ENCODE data around the gene DAPK2. TPM values are rescaled to one million over a fixed set of nuclear protein-coding genes. Genes with fewer than 3 reads are reported as not detected.

Gene DAPK2
- total and polyA plus RNA-seq, 2 of the 13 experiments (the other 11 are each of a cell fraction or from before 2014, with no cell fraction given), result 0.33 to 0.63 TPM

DNA sequence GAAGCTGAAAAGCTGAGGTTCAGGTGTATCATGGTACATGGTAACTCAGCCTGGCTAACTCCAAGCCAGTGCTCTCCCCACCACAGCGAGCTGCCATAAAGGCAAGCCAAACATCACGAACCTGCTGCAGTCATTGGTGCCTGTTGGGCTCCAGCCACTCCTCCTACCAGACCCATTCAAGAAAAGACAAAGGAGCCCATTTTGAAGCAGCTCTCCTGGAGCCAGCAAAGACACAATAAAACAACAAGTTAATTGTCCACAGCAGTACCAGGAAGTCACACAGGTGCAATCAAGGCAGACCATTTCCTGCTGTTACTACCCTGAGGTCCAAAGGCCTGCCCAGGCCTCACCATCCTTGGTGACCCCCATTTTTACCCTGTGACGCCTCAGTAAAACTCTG is 77.6 kb downstream of the DAPK2 start:
- in situ Hi-C loops (cut with HindIII; ENCODE audit: extremely low pct_ligation_motif_present, low pct_unique_long_range_greater_than_20kb), result no loop called here
- TF ChIP-seq, protein P1, sequence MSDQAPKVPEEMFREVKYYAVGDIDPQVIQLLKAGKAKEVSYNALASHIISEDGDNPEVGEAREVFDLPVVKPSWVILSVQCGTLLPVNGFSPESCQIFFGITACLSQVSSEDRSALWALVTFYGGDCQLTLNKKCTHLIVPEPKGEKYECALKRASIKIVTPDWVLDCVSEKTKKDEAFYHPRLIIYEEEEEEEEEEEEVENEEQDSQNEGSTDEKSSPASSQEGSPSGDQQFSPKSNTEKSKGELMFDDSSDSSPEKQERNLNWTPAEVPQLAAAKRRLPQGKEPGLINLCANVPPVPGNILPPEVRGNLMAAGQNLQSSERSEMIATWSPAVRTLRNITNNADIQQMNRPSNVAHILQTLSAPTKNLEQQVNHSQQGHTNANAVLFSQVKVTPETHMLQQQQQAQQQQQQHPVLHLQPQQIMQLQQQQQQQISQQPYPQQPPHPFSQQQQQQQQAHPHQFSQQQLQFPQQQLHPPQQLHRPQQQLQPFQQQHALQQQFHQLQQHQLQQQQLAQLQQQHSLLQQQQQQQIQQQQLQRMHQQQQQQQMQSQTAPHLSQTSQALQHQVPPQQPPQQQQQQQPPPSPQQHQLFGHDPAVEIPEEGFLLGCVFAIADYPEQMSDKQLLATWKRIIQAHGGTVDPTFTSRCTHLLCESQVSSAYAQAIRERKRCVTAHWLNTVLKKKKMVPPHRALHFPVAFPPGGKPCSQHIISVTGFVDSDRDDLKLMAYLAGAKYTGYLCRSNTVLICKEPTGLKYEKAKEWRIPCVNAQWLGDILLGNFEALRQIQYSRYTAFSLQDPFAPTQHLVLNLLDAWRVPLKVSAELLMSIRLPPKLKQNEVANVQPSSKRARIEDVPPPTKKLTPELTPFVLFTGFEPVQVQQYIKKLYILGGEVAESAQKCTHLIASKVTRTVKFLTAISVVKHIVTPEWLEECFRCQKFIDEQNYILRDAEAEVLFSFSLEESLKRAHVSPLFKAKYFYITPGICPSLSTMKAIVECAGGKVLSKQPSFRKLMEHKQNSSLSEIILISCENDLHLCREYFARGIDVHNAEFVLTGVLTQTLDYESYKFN (CRISPR knock-in tag; conservative IDR thresholded peaks at IDR 0.05), result no peak
- no peak for TF ChIP-seq TRIM24 (CRISPR knock-in tag; IDR thresholded peaks at IDR 0.05)
- TF ChIP-seq, protein P2, sequence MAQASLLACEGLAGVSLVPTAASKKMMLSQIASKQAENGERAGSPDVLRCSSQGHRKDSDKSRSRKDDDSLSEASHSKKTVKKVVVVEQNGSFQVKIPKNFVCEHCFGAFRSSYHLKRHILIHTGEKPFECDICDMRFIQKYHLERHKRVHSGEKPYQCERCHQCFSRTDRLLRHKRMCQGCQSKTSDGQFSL (CRISPR knock-in tag; IDR thresholded peaks at IDR 0.05), result no peak
- TF ChIP-seq, protein P3, sequence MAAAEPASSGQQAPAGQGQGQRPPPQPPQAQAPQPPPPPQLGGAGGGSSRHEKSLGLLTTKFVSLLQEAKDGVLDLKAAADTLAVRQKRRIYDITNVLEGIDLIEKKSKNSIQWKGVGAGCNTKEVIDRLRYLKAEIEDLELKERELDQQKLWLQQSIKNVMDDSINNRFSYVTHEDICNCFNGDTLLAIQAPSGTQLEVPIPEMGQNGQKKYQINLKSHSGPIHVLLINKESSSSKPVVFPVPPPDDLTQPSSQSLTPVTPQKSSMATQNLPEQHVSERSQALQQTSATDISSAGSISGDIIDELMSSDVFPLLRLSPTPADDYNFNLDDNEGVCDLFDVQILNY (CRISPR knock-in tag; conservative IDR thresholded peaks at IDR 0.05), result no peak
- TF ChIP-seq ZFP36 (IDR thresholded peaks at IDR 0.05; ENCODE audit: borderline replicate concordance, low read depth, low read length, partially characterized antibody), result no peak
- no peak for TF ChIP-seq ZNF460 (CRISPR knock-in tag; IDR thresholded peaks at IDR 0.05; ENCODE audit: borderline replicate concordance)
- no peak for TF ChIP-seq TOE1 (CRISPR knock-in tag; IDR thresholded peaks at IDR 0.05)
- TF ChIP-seq, protein P4, sequence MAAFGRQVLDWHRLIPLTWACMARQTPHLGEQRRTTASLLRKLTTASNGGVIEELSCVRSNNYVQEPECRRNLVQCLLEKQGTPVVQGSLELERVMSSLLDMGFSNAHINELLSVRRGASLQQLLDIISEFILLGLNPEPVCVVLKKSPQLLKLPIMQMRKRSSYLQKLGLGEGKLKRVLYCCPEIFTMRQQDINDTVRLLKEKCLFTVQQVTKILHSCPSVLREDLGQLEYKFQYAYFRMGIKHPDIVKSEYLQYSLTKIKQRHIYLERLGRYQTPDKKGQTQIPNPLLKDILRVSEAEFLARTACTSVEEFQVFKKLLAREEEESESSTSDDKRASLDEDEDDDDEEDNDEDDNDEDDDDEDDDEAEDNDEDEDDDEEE (CRISPR knock-in tag; IDR thresholded peaks at IDR 0.05), result no peak
- no peak for TF ChIP-seq TP53 (CRISPR knock-in tag; conservative IDR thresholded peaks at IDR 0.05)
- TF ChIP-seq ZNF234 (CRISPR knock-in tag; conservative IDR thresholded peaks at IDR 0.05), result no peak
- TF ChIP-seq, protein P5, sequence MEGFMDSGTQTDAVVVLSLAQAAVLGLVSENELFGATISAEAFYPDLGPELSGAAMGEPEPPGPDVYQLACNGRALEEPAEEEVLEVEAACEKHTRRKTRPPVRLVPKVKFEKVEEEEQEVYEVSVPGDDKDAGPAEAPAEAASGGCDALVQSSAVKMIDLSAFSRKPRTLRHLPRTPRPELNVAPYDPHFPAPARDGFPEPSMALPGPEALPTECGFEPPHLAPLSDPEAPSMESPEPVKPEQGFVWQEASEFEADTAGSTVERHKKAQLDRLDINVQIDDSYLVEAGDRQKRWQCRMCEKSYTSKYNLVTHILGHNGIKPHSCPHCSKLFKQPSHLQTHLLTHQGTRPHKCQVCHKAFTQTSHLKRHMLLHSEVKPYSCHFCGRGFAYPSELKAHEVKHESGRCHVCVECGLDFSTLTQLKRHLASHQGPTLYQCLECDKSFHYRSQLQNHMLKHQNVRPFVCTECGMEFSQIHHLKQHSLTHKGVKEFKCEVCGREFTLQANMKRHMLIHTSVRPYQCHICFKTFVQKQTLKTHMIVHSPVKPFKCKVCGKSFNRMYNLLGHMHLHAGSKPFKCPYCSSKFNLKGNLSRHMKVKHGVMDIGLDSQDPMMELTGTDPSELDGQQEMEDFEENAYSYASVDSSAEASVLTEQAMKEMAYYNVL (CRISPR knock-in tag; IDR thresholded peaks at IDR 0.05; ENCODE audit: borderline replicate concordance), result no peak
- TF ChIP-seq MAZ (IDR thresholded peaks at IDR 0.05; ENCODE audit: borderline replicate concordance, low read depth, low read length), result no peak
- no peak for TF ChIP-seq MAZ (CRISPR knock-in tag; IDR thresholded peaks at IDR 0.05; ENCODE audit: low read depth)
- TF ChIP-seq GABPB1 (CRISPR knock-in tag; IDR thresholded peaks at IDR 0.05), result no peak
- TF ChIP-seq, protein P6, sequence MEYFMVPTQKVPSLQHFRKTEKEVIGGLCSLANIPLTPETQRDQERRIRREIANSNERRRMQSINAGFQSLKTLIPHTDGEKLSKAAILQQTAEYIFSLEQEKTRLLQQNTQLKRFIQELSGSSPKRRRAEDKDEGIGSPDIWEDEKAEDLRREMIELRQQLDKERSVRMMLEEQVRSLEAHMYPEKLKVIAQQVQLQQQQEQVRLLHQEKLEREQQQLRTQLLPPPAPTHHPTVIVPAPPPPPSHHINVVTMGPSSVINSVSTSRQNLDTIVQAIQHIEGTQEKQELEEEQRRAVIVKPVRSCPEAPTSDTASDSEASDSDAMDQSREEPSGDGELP (IDR thresholded peaks at IDR 0.05; ENCODE audit: borderline replicate concordance, low read depth), result no peak
- no peak for TF ChIP-seq KLF15 (CRISPR knock-in tag; IDR thresholded peaks at IDR 0.05; ENCODE audit: borderline replicate concordance)
- TF ChIP-seq RBFOX2 (IDR thresholded peaks at IDR 0.05; ENCODE audit: low read depth, low read length), result no peak

More for the DNA sequence above, 77.6 kb downstream of the DAPK2 start:
- ChIA-PET CTCF (ENCODE audit: low intra/inter-chr PET ratio, low total read pairs) (no interaction called here), POLR2A (no interaction called here)
- H4K20me1 ChIP-seq (ENCODE audit: insufficient read depth, low read length), result no peaks in the 10 kb centered on the region
- DNase-seq (ENCODE audit: low spot score) (no peak), ATAC-seq (no peak), FAIRE-seq (no peak)
- H3K36me3 ChIP-seq (replicated peaks in 1 of 2; ENCODE audit: control insufficient read depth in 1 of 2, insufficient read depth in 2 of 2, low read length in 2 of 2), result no peaks in the 10 kb centered on the region
- H3K27ac ChIP-seq (ENCODE audit: extremely low read length, insufficient read depth, low read length), result no peak overlapping the region
- no peaks in the 10 kb centered on the region for H3K79me2 ChIP-seq (ENCODE audit: insufficient read depth, low read length)
- no peak overlapping the region for H2AFZ ChIP-seq (ENCODE audit: low read length)
- H3K4me2 ChIP-seq (ENCODE audit: low read depth, low read length), result no peak overlapping the region
- H3K9me3 ChIP-seq (ENCODE audit: low read length), result no peaks in the 10 kb centered on the region
- no peak overlapping the region for H3K9ac ChIP-seq (ENCODE audit: insufficient read depth, low read depth, low read length)
- intact Hi-C loops (cut with micrococcal nuclease; ENCODE audit: unreplicated experiment), result no loop called here
- 24% methylated on average over 3 of the region's 3 CpGs for WGBS (ENCODE audit: low lambda C conversion rate)
- peaks cover 9% of the 10 kb centered on the region for H3K4me1 ChIP-seq (ENCODE audit: insufficient read depth, low read length)
- BruUV-seq (replicated peaks), result no TSS peak
- H3K4me3 ChIP-seq (replicated peaks in 1 of 3; ENCODE audit: insufficient read depth in 1 of 3, low read depth in 2 of 3, low read length in 3 of 3), result no peak overlapping the region
- no peaks in the 10 kb centered on the region for H3K27me3 ChIP-seq (ENCODE audit: control insufficient read depth in 1 of 2, insufficient read depth in 2 of 2, low read length in 2 of 2)

Data from HepG2 (cell line).